HepG2 (cell line): Measurements from ENCODE around the gene RAB28.

Experiments
- ELF4 ChIP-seq: sonication (generic); formaldehyde crosslinking; IDR thresholded peaks from 2 replicates; pipeline ENCODE4 v1.5.0; 2020; ENCODE audit warnings: missing genetic modification reagents, mild to moderate bottlenecking, moderate library complexity, borderline replicate concordance
- EP300 ChIP-seq, 3 experiments: sonication (generic) in 1 of 3; formaldehyde crosslinking in 1 of 3; IDR thresholded peaks; 2 replicates each; pipeline versions ENCODE4 v1.5.1 to v1.6.1; 2011 to 2020; ENCODE audit warnings: low read depth in 2 of 3, low read length in 2 of 3, borderline replicate concordance in 1 of 3, improper control_type of control experiment in 1 of 3, mild to moderate bottlenecking in 1 of 3, missing genetic modification reagents in 1 of 3, moderate library complexity in 1 of 3
- HDAC6 ChIP-seq: fragments of 200-600 bp; sonication (generic); IDR thresholded peaks from 2 replicates; pipeline ENCODE4 v1.7.0; 2017; ENCODE audit warnings: mild to moderate bottlenecking, antibody characterized with exemption, low read length, low read depth
- NFIC ChIP-seq: IDR thresholded peaks from 2 replicates; pipeline ENCODE4 v1.6.1; 2012; ENCODE audit warnings: mild to moderate bottlenecking, low read length, inconsistent platforms
- SRSF1 ChIP-seq: fragments of 200-400 bp; formaldehyde crosslinking; optimal IDR thresholded peaks from 2 replicates; pipeline ENCODE3; 2017; ENCODE audit warnings: mild to moderate bottlenecking, low read depth, low read length, moderate library complexity
- YY1 ChIP-seq: IDR thresholded peaks from 2 replicates; pipeline ENCODE4 v1.6.1; 2011; ENCODE audit warnings: low read length, low read depth, moderate library complexity, mild to moderate bottlenecking; ENCODE audit not compliant: insufficient read depth, insufficient replicate concordance
- ZNF230 ChIP-seq: sonication (generic); formaldehyde crosslinking; IDR thresholded peaks from 2 replicates; pipeline ENCODE4 v1.4.0; 2020; ENCODE audit warnings: mild to moderate bottlenecking, missing genetic modification reagents
- ZNF234 ChIP-seq: sonication (generic); formaldehyde crosslinking; conservative IDR thresholded peaks from 2 replicates; pipeline ENCODE4 v1.5.1; 2020; ENCODE audit warnings: mild to moderate bottlenecking, missing genetic modification reagents
- ZNF354B ChIP-seq: sonication (generic); formaldehyde crosslinking; IDR thresholded peaks from 2 replicates; pipeline ENCODE4 v1.8.0; 2022; ENCODE audit warnings: mild to moderate bottlenecking, missing genetic modification reagents
- ZNF800 ChIP-seq: sonication (generic); formaldehyde crosslinking; IDR thresholded peaks from 2 replicates; pipeline ENCODE4 v1.4.0; 2020; ENCODE audit warnings: missing genetic modification reagents
- TF ChIP-seq, protein P1 (sequence below): sonication (generic); formaldehyde crosslinking; IDR thresholded peaks from 2 replicates; pipeline ENCODE4 v1.5.0; 2020; ENCODE audit warnings: missing genetic modification reagents

DNA sequence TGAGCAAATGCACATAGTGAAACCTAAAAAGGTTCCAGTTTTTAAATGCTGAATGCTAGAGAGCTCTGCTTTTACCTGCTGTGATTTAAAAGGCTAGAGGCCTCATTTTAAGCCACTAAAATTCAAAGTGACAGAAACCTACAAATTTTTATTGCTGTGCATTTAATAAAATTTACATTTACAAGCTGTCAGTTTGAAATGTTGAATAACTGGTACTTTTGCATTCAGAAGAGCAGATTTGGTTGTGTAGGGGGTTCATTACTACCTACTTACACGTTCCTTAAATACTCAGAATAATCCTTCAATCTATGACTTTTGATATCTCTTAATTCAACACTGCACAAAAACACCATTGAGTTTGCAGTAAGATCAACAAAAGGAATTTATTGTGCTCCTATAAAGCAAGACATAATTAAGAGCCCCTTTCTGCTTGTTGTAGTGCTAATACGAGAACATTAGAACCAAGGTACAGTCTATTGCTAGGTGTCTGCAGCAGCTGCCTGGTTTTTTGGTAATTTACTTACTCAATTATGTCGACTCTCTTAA lies 32.2 kb upstream of the RAB28 start:
- TF ChIP-seq ZNF354B = no peak
- TF ChIP-seq SRSF1 = no peak
- no peak for TF ChIP-seq ELF4 (CRISPR knock-in tag)
- no peak for TF ChIP-seq NFIC
- TF ChIP-seq ZNF234 (CRISPR knock-in tag) = no peak
- TF ChIP-seq ZNF800 = no peak
- no peak for TF ChIP-seq HDAC6
- TF ChIP-seq ZNF230 (CRISPR knock-in tag) = no peak
- TF ChIP-seq, protein P1, sequence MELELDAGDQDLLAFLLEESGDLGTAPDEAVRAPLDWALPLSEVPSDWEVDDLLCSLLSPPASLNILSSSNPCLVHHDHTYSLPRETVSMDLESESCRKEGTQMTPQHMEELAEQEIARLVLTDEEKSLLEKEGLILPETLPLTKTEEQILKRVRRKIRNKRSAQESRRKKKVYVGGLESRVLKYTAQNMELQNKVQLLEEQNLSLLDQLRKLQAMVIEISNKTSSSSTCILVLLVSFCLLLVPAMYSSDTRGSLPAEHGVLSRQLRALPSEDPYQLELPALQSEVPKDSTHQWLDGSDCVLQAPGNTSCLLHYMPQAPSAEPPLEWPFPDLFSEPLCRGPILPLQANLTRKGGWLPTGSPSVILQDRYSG = no peak
- no peak for TF ChIP-seq EP300 (IDR thresholded peaks at IDR 0.05; ENCODE audit: low read depth in 2 of 2, low read length in 2 of 2)
- no peak for TF ChIP-seq EP300 (CRISPR knock-in tag; IDR thresholded peaks at IDR 0.05; ENCODE audit: borderline replicate concordance)
- no peak for TF ChIP-seq YY1
